ENCODE data around the gene MCF2L. TPM values are rescaled to one million over a fixed set of nuclear protein-coding genes. Genes with fewer than 3 reads are reported as not detected.

The MCF2L gene
- total and polyA plus RNA-seq, 2 experiments from 2014 or later: 4.8 to 25.6 TPM

DNA sequence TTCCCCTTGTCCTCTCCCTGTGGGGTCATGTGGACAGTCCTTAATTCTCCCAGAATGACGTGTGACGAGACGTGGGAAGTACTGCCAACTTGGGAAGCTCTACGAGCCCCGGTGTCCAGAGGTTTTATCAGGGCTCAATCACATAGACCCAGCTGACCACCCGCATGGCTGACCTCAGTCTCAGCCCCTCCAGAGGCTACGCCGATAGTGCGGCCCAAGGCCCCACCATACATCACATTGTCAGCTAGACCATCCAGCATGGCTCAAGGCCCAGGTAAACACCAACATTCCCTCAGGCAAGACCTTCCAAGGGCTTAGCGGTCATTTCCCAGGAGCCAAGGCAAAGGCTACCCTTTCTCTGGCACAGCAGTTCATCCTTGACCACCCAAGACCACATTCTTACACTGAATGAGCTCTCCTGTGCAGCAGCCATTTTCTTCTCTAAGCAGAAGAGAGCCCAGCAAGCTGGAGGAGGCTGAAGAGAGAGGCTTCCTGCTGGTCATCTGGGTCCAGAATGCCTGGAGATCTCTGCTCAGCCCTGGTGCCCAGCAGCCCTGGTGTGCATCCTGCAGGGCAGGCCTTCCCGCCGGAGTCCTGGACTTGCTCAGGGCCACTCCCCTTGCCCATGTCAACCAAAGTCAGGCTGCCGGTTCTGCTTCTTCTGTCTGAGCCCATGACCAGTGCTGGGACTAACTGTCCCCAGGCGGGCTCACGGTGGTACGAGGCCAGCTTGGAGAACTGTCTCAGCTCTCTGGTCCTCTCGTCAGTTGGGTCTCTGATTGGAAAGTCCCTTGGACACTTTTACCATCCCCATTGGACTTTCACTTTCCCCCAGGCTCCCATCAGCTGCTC is 145.7 kb downstream of the MCF2L start:
- no peaks in the 10 kb centered on the region for H3F3A ChIP-seq (replicated peaks; ENCODE audit: low read depth)
- DNase-seq (ENCODE audit: low spot score) (no peak), ATAC-seq (no peak)
- H2AFZ ChIP-seq: no peak overlapping the region
- H3K27ac ChIP-seq (ENCODE audit: low read depth): no peak overlapping the region
- H3K4me2 ChIP-seq: no peak overlapping the region
- H3K36me3 ChIP-seq (ENCODE audit: insufficient read depth): no peaks in the 10 kb centered on the region
- Mint-ChIP-seq H3K27ac (no peak overlapping the region), H3K4me1 (no peaks in the 10 kb centered on the region), H3K36me3 (ENCODE audit: low read depth) (no peaks in the 10 kb centered on the region), H3K4me3 (no peak overlapping the region), H3K27me3 (ENCODE audit: insufficient read depth, low read depth, poor library complexity) (peaks cover 16% of the 10 kb centered on the region), H3K9me3 (peaks cover 3% of the 10 kb centered on the region; the same call in 1 of the 3 replicates)
- no peaks in the 10 kb centered on the region for H3K9me2 ChIP-seq (ENCODE audit: insufficient read depth)
- TF ChIP-seq CREB1 (CRISPR knock-in tag; IDR thresholded peaks at IDR 0.05; ENCODE audit: low read depth): no peak
- TF ChIP-seq, protein P1, sequence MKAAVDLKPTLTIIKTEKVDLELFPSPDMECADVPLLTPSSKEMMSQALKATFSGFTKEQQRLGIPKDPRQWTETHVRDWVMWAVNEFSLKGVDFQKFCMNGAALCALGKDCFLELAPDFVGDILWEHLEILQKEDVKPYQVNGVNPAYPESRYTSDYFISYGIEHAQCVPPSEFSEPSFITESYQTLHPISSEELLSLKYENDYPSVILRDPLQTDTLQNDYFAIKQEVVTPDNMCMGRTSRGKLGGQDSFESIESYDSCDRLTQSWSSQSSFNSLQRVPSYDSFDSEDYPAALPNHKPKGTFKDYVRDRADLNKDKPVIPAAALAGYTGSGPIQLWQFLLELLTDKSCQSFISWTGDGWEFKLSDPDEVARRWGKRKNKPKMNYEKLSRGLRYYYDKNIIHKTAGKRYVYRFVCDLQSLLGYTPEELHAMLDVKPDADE (IDR thresholded peaks at IDR 0.05): no peak
- no peak for TF ChIP-seq STAT1 (IDR thresholded peaks at IDR 0.05; ENCODE audit: unreplicated experiment)
- TF ChIP-seq, protein P2, sequence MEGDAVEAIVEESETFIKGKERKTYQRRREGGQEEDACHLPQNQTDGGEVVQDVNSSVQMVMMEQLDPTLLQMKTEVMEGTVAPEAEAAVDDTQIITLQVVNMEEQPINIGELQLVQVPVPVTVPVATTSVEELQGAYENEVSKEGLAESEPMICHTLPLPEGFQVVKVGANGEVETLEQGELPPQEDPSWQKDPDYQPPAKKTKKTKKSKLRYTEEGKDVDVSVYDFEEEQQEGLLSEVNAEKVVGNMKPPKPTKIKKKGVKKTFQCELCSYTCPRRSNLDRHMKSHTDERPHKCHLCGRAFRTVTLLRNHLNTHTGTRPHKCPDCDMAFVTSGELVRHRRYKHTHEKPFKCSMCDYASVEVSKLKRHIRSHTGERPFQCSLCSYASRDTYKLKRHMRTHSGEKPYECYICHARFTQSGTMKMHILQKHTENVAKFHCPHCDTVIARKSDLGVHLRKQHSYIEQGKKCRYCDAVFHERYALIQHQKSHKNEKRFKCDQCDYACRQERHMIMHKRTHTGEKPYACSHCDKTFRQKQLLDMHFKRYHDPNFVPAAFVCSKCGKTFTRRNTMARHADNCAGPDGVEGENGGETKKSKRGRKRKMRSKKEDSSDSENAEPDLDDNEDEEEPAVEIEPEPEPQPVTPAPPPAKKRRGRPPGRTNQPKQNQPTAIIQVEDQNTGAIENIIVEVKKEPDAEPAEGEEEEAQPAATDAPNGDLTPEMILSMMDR (conservative IDR thresholded peaks at IDR 0.05; ENCODE audit: low read depth in 2 of 2): no peak
- no peak for TF ChIP-seq NANOG (IDR thresholded peaks at IDR 0.05; ENCODE audit: borderline replicate concordance)
- no peak for TF ChIP-seq ZNF462 (CRISPR knock-in tag; IDR thresholded peaks at IDR 0.05)
- TF ChIP-seq POLR2AphosphoS5 (IDR thresholded peaks at IDR 0.05; ENCODE audit: low read depth): no peak
- TF ChIP-seq JUNB (IDR thresholded peaks at IDR 0.05; ENCODE audit: unreplicated experiment): no peak
- TF ChIP-seq REST (IDR thresholded peaks at IDR 0.05; ENCODE audit: unreplicated experiment): no peak
- TF ChIP-seq EZH2phosphoT487 (IDR thresholded peaks at IDR 0.05; ENCODE audit: unreplicated experiment): no peak
- TF ChIP-seq ZNF331 (CRISPR knock-in tag; IDR thresholded peaks at IDR 0.05; ENCODE audit: low read depth): no peak
- no peak for TF ChIP-seq EZH2 (IDR thresholded peaks at IDR 0.05; ENCODE audit: low read depth, unreplicated experiment)
- no peak for TF ChIP-seq ZNF114 (CRISPR knock-in tag; IDR thresholded peaks at IDR 0.05)
- peaks cover 20% of the 10 kb centered on the region for H3K27me3 ChIP-seq (ENCODE audit: insufficient read depth)
- H3K79me2 ChIP-seq (replicated peaks; ENCODE audit: insufficient read depth): no peaks in the 10 kb centered on the region
- H3K4me3 ChIP-seq: no peak overlapping the region
- no peaks in the 10 kb centered on the region for H4K20me1 ChIP-seq (replicated peaks; ENCODE audit: insufficient read depth)
- H3K4me1 ChIP-seq (ENCODE audit: insufficient read depth): no peaks in the 10 kb centered on the region
